Activated B cell treated with CpG ODN at 0.5 μM for 24 hours (primary cell): ENCODE measurements around the gene SVOP. TPM values are rescaled to one million over a fixed set of nuclear protein-coding genes. Genes with fewer than 3 reads are reported as not detected.
"Not testable (repeated sequence)": the region's sequence is repeated elsewhere in the genome, so short reads cannot be mapped to it uniquely, and the experiment has no call there.

Source experiments
- ATAC-seq: fragments of 200-7000 bp; cut with Tn5 transposase; one replicate; pipeline ENCODE4 v1.10.0; 2021; ENCODE audit warnings: low read depth, mild to moderate bottlenecking, moderate library complexity
- CTCF ChIA-PET: fragments of 350-600 bp; sonication (Branson Sonifier 250); formaldehyde crosslinking; loops from one replicate; lab custom pipeline; 2021; ENCODE audit warnings: antibody characterized with exemption; lab: Charles Lee
- POLR2A ChIA-PET: fragments of 350-600 bp; sonication (Branson Sonifier 250); formaldehyde crosslinking; loops from one replicate; lab custom pipeline; 2021; ENCODE audit warnings: antibody characterized with exemption; lab: Charles Lee
- DNase-seq: peaks from one replicate; pipeline ENCODE4 v3.0.0; 2022
- H3K27ac Mint-ChIP-seq: one replicate; pipeline ENCODE4 v1.8.0; 2020; ENCODE audit warnings: mixed read lengths
- H3K27me3 Mint-ChIP-seq: one replicate; pipeline ENCODE4 v1.8.0; 2021; ENCODE audit warnings: mixed read lengths
- H3K36me3 Mint-ChIP-seq: one replicate; pipeline ENCODE4 v1.8.0; 2021; ENCODE audit warnings: low read depth, mixed read lengths
- H3K4me1 Mint-ChIP-seq: one replicate; pipeline ENCODE4 v1.8.0; 2021; ENCODE audit warnings: mixed read lengths
- H3K4me3 Mint-ChIP-seq: one replicate; pipeline ENCODE4 v1.8.0; 2020; ENCODE audit warnings: mild to moderate bottlenecking, mixed read lengths
- H3K9me3 Mint-ChIP-seq: one replicate; pipeline ENCODE4 v1.8.0; 2020; ENCODE audit warnings: mixed read lengths
- CTCF ChIP-seq: fragments of 200-600 bp; IDR thresholded peaks from one replicate; pipeline ENCODE4 v1.8.0; 2022; ENCODE audit warnings: antibody characterized with exemption, mild to moderate bottlenecking
- intact Hi-C: fragments of 100-400 bp; cut with micrococcal nuclease; formaldehyde crosslinking; loops from one replicate; pipeline ENCODE4 v1.15.1; 2024
- total RNA-seq: library from RNA; stranded (reverse); gene quantifications from 2 replicates; pipeline ENCODE4 v1.2.3, GENCODE V29; 2022

Gene SVOP
- total RNA-seq, 1 donor from 2014 or later, result not detected

- Mint-ChIP-seq H3K4me3 (peak overlapping the region; percentile 85), H3K27ac (peak overlapping the region; percentile 86)
Measured at GRCh38 chr12:109053382-109054123, 32.7 kb upstream of the SVOP start.

GRCh38 chr12:109052414-109053323 lies 31.8 kb upstream of the SVOP start, which contains the start of gene USP30:
Gene USP30 (plus strand): TSS chr12:109052576. CDS start chr12:109052679, 103 bp downstream.
- Mint-ChIP-seq H3K9me3 (no peaks in the 10 kb centered on the region), H3K27me3 (no peaks in the 10 kb centered on the region), H3K27ac (peak within 1 kb of the TSS; percentile 86), H3K4me3 (peak within 1 kb of the TSS; percentile 85), H3K36me3 (peaks cover 14% of the 10 kb centered on the region), H3K4me1 (peaks cover 22% of the 10 kb centered on the region)
- intact Hi-C loops, result loop anchor here (1.0 to 5.0 kb wide), 9 partner anchors 41 to 1367 kb away; partner anchors contain the start of genes ALKBH2, CORO1C, FICD and ISCU
- ChIA-PET POLR2A (interaction anchor here (0.6 to 1.8 kb wide), 5 partner anchors 40 to 570 kb away, joined by 3 to 8 read pairs (median 3); partner anchors contain the start of gene ALKBH2), CTCF (no interaction called here)
- ATAC-seq (peak; percentile 85), DNase-seq (peak; percentile 80)
- TF ChIP-seq CTCF, result no peak

More at GRCh38 chr12:109053382-109054123, 32.7 kb upstream of the SVOP start:
- Mint-ChIP-seq H3K36me3 (peaks cover 21% of the 10 kb centered on the region), H3K9me3 (no peaks in the 10 kb centered on the region), H3K4me1 (peaks cover 22% of the 10 kb centered on the region), H3K27me3 (no peaks in the 10 kb centered on the region)
- CTCF ChIA-PET, result no interaction called here
- intact Hi-C loops, result loop anchor here (2.0 to 5.0 kb wide), 5 partner anchors 104 to 491 kb away; partner anchors contain the start of genes CORO1C, ISCU, KCTD10 and UBE3B
- no peak for DNase-seq
- no peak for TF ChIP-seq CTCF
- POLR2A ChIA-PET, result interaction anchor here (0.6 to 1.8 kb wide), 3 partner anchors 45 to 571 kb away, joined by 3 to 5 read pairs (median 4); no protein-coding TSS in a partner anchor
- peak; percentile 43 for ATAC-seq

GRCh38 chr12:109052097-109052413 lies 31.2 kb upstream of the SVOP start:
- Mint-ChIP-seq H3K27me3 (no peaks in the 10 kb centered on the region), H3K9me3 (no peaks in the 10 kb centered on the region), H3K4me1 (peaks cover 22% of the 10 kb centered on the region), H3K36me3 (peaks cover 8% of the 10 kb centered on the region), H3K27ac (peak overlapping the region; percentile 86), H3K4me3 (peak overlapping the region; percentile 85)
- ATAC-seq (no peak), DNase-seq (no peak)
- TF ChIP-seq CTCF, result no peak
- intact Hi-C loops, result loop anchor here (1.0 to 5.0 kb wide), 9 partner anchors 41 to 1367 kb away; partner anchors contain the start of genes ALKBH2, CORO1C, FICD and ISCU
- ChIA-PET CTCF (no interaction called here), POLR2A (interaction anchor here (0.6 to 1.8 kb wide), 4 partner anchors 41 to 416 kb away, joined by 3 to 8 read pairs (median 4); partner anchors contain the start of gene ALKBH2)

- H3K27ac Mint-ChIP-seq, CTCF ChIA-PET, ATAC-seq, H3K27me3 Mint-ChIP-seq, POLR2A ChIA-PET, DNase-seq, H3K36me3 Mint-ChIP-seq, H3K4me3 Mint-ChIP-seq, H3K9me3 Mint-ChIP-seq: not testable (repeated sequence)
- peaks cover 22% of the 10 kb centered on the region for H3K4me1 Mint-ChIP-seq
- intact Hi-C loops, result loop anchor here (5.0 kb wide), 2 partner anchors 108 to 428 kb away; partner anchors contain the start of genes KCTD10 and UBE3B
Measured at GRCh38 chr12:109049794-109050193, 28.9 kb upstream of the SVOP start.

GRCh38 chr12:109048706-109049105 lies 27.8 kb upstream of the SVOP start:
- H3K36me3 Mint-ChIP-seq, intact Hi-C loops, H3K4me3 Mint-ChIP-seq: not testable (repeated sequence)

More at GRCh38 chr12:109048706-109049105, 27.8 kb upstream of the SVOP start:
- peaks cover 16% of the 10 kb centered on the region for H3K4me1 Mint-ChIP-seq
- H3K27me3 Mint-ChIP-seq, H3K27ac Mint-ChIP-seq, H3K9me3 Mint-ChIP-seq, DNase-seq, CTCF ChIA-PET, ATAC-seq: not testable (repeated sequence)
- POLR2A ChIA-PET, result interaction anchor here (0.7 kb wide), 1 partner anchor 53 kb away, joined by 3 read pairs; no protein-coding TSS in a partner anchor
